HG03442 (cell line): ENCODE results near the gene MTHFD1.
"Not testable (repeated sequence)": the region's sequence is repeated elsewhere in the genome, so short reads cannot be mapped to it uniquely, and the experiment has no call there.

Experiments
- ATAC-seq: cut with Tn5 transposase; IDR thresholded peaks from one replicate; pipeline ENCODE4 v1.9.1; 2021; ENCODE audit warnings: mild to moderate bottlenecking, moderate library complexity; ENCODE audit not compliant: unreplicated experiment

Gene MTHFD1

GRCh38 chr14:64387782-64388532, at the start of gene MTHFD1:
TSS of gene MTHFD1 (plus strand) at chr14:64388353. CDS start at chr14:64388428, 75 bp downstream.
- ATAC-seq, result peak; percentile 85

GRCh38 chr14:64338616-64339316, 49.4 kb upstream of the MTHFD1 start:
- peak; percentile 88 for ATAC-seq

GRCh38 chr14:64340560-64341196, 47.5 kb upstream of the MTHFD1 start:
- no peak for ATAC-seq

GRCh38 chr14:64347748-64348147, 40.4 kb upstream of the MTHFD1 start:
- ATAC-seq, result no peak

- no peak for ATAC-seq
Observed at GRCh38 chr14:64349741-64350490, 38.2 kb upstream of the MTHFD1 start.

GRCh38 chr14:64363265-64363846, 24.8 kb upstream of the MTHFD1 start:
- ATAC-seq, result no peak

- ATAC-seq, result no peak
Observed at GRCh38 chr14:64364907-64365306, 23.2 kb upstream of the MTHFD1 start.

GRCh38 chr14:64365358-64365889, 22.7 kb upstream of the MTHFD1 start:
- ATAC-seq, result not testable (repeated sequence)

DNA sequence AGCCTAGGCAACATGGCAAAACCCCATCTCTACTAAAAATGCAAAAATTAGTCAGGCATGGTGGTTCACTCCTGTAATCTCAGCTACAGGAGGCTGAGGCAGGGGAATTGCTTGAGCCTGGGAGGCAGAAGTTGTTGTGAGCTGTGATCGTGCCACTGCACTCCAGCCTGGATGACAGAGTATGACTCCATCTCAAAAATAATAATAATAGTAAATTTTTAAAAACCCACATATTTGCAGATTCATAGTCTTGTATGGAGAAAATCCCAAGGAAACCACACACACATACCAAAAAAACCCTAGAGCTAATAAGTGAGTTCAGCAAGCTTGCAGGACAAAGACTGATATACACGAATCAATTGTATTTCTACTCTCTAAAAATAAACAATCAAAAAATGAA, 19.0 kb upstream of the MTHFD1 start:
- ATAC-seq, result no peak

DNA sequence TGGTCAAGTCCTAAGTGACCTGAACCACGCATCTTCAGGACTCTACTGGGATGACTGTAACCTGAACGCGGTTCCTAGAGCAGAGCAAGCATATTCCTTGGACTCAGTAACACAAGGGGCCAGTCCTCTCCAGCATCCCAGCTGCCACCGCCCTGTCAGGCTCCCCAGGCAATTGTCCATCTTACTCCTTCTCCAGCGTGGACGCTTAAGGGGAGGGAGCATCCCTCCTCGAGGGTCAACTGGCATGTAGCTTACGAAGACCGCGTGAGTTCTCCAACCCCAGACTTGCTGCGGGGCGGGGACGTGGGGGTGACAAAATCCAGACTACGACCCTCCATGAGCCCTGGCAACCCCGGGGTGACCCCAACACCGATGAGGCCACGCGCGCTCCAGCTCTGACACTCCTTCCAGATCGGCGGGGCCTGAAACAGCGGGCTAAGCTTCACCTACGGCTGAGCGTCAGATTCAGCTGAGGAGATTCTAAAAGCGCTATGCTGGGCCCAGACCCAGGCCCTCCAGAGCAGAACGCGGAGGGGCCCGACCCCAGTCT, 846 bp upstream of the MTHFD1 start:
- no peak for ATAC-seq

- ATAC-seq, result no peak
Observed at GRCh38 chr14:64388533-64389285, 556 bp downstream of the MTHFD1 start.

DNA sequence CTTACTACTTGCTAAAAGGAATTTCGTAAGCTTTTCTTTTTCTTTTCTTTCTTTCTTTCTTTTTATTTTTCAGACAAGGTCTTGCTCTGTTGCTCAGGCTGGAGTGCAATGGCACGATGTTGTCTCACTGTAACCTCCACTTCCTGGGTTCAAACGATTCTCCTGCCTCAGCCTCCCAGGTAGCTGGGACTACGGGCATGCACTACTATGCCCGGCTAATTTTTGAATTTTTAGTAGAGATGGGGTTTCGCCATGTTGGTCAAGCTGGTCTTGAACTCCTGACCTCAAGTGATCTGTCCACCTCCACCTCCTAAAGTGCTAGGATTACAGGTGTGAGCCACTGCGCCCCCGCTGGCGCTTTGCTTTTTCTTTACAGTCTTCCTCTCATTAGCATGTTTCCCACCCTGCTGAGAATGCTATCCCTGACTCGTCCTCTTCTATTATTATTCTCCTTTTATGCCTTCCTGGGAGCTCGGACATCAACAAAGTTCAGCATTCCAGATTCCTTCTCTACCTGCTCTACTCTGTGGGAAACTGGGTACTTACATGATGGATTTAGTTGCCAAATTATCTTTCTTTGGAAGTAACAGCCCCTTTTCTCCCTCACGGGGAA, 3.1 kb downstream of the MTHFD1 start:
- ATAC-seq, result no peak

DNA sequence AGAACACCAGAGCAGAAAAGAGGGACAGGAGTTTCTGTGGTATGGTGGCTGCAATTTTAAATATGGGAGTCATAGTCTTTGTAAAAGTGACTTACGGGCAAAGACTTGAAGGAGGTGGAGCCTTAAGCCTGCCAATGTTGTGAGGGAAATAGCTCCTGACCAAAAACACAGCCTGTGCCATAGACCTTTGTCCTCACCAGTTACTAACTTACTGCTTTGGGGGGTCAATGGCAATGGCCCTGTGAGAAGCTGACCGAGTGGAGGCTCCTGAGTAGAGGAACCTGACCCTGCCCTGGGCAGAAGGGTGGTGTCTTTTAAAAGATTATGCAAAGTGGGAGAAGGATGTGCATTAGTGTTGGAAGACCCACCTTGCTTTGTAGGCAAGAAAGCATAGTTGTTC, 3.8 kb downstream of the MTHFD1 start:
- no peak for ATAC-seq

DNA sequence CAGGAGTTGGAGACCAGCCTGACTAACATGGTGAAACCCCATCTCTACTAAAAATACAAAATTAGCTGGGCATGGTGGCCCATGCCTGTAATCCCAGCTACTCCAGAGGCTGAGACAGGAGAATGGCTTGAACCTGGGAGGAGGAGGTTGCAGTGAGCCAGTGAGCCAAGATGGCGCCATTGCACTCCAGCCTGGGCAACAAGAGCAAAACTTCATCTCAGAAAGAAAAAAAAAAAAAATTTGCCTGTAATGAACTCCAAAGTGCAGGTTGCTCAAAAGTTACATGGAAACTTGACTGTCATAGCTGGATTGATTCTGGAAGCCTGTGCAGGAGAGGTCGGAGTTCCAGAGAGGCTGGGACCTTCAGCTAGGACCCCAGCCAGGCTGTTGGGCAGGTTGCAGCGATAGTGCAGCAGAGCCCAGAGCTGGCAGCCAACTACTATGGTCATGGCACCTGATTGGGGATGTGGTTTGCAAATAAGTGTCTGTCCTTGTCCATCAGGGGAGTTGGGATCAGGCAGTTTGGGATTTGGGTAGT, 5.1 kb downstream of the MTHFD1 start:
- ATAC-seq, result not testable (repeated sequence)

- no peak for ATAC-seq
Observed at GRCh38 chr14:64394423-64394822, 6.3 kb downstream of the MTHFD1 start.

- ATAC-seq, result no peak
Observed at GRCh38 chr14:64394977-64395633, 7.0 kb downstream of the MTHFD1 start.

DNA sequence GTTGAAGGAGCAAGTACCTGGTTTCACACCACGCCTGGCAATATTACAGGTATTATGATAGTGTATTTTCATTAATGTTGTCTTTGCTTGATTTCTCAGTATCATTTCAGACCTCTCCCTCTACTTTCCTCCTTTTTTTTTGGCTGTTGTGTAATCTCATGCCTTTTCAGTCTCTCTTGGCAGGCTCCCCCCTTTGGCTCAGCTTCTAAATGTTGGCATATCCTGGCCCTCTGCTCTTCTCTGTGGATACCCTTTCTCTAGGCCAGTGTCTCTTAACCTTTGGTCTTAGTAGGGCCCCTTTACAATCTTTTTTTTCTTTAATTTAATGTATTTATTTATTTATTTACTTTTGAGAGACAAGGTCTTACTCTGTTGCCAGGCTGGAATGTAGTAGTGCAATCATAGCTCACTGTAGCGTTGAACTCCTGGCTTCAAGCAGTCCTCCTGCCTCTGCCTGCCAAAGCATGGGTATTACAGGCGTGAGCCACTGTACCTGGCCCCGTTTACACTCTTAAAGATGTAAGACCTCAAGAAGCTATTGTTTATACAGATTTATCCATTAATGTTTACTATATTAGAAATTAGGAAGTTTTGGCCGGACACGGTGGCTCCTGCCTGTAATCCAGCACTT, 12.8 kb downstream of the MTHFD1 start:
- ATAC-seq, result no peak

GRCh38 chr14:64401949-64402348, 13.8 kb downstream of the MTHFD1 start:
- no peak for ATAC-seq
